ENCODE results near the gene ZNF827. TPM values are rescaled to one million over a fixed set of nuclear protein-coding genes. Genes with fewer than 3 reads are reported as not detected.

ZNF827 gene
- total RNA-seq, 1 donor from 2014 or later, result 20.3 TPM

- no peak for DNase-seq (ENCODE audit: low spot score)
These were observed 178.4 kb downstream of the ZNF827 start for GRCh38 chr4:145760176-145760575.

- DNase-seq (ENCODE audit: low spot score), result no peak
These were observed 181.4 kb downstream of the ZNF827 start for GRCh38 chr4:145757188-145757587.

GRCh38 chr4:145756244-145756643 is 182.4 kb downstream of the ZNF827 start:
- DNase-seq (ENCODE audit: low spot score), result no peak

- no peak for DNase-seq (ENCODE audit: low spot score)
These were observed 182.8 kb downstream of the ZNF827 start for GRCh38 chr4:145755802-145756201.

GRCh38 chr4:145743641-145744040 is 195.0 kb downstream of the ZNF827 start:
- no peak for DNase-seq (ENCODE audit: low spot score)

GRCh38 chr4:145740806-145741205 is 197.8 kb downstream of the ZNF827 start:
- no peak for DNase-seq (ENCODE audit: low spot score)

- DNase-seq (ENCODE audit: low spot score), result peak; percentile 81
These were observed 198.8 kb downstream of the ZNF827 start for GRCh38 chr4:145739845-145740244.

GRCh38 chr4:145736241-145736831 is 202.3 kb downstream of the ZNF827 start:
- DNase-seq (ENCODE audit: low spot score), result peak; percentile 65

GRCh38 chr4:145735827-145736226 is 202.8 kb downstream of the ZNF827 start:
- DNase-seq (ENCODE audit: low spot score), result no peak

- no peak for DNase-seq (ENCODE audit: low spot score)
These were observed 203.3 kb downstream of the ZNF827 start for GRCh38 chr4:145735347-145735675.

GRCh38 chr4:145734576-145735346 is 203.9 kb downstream of the ZNF827 start:
- DNase-seq (ENCODE audit: low spot score), result peak; percentile 58

- DNase-seq (ENCODE audit: low spot score), result no peak
These were observed 204.6 kb downstream of the ZNF827 start for GRCh38 chr4:145734031-145734430.

- DNase-seq (ENCODE audit: low spot score), result peak; percentile 91
These were observed 205.4 kb downstream of the ZNF827 start for GRCh38 chr4:145732895-145733880.

GRCh38 chr4:145732001-145732815 is 206.4 kb downstream of the ZNF827 start:
- no peak for DNase-seq (ENCODE audit: low spot score)

- peak; percentile 56 for DNase-seq (ENCODE audit: low spot score)
These were observed 207.6 kb downstream of the ZNF827 start for GRCh38 chr4:145731028-145731427.

- no peak for DNase-seq (ENCODE audit: low spot score)
These were observed 208.6 kb downstream of the ZNF827 start for GRCh38 chr4:145730026-145730425.

GRCh38 chr4:145723336-145723735 is 215.3 kb downstream of the ZNF827 start:
- DNase-seq (ENCODE audit: low spot score), result no peak

- no peak for DNase-seq (ENCODE audit: low spot score)
These were observed 216.1 kb downstream of the ZNF827 start for GRCh38 chr4:145722561-145722960.

GRCh38 chr4:145720656-145721055 is 218.0 kb downstream of the ZNF827 start:
- DNase-seq (ENCODE audit: low spot score), result no peak

- DNase-seq (ENCODE audit: low spot score), result no peak
These were observed 218.6 kb downstream of the ZNF827 start for GRCh38 chr4:145719752-145720624.
